B cell (primary cell): Measurements from ENCODE around the gene PPP6R3.

Experiments used
- CTCF ChIP-seq: fragments of 200-600 bp; IDR thresholded peaks from one replicate; pipeline ENCODE4 v1.8.0; 2022; ENCODE audit warnings: antibody characterized with exemption, mild to moderate bottlenecking
- EZH2 ChIP-seq: IDR thresholded peaks from 2 replicates; pipeline ENCODE4 v1.6.1; 2012; ENCODE audit warnings: borderline replicate concordance, low read depth, mild to moderate bottlenecking, moderate library complexity, low read length; ENCODE audit not compliant: insufficient read depth, poor library complexity, severe bottlenecking

DNA sequence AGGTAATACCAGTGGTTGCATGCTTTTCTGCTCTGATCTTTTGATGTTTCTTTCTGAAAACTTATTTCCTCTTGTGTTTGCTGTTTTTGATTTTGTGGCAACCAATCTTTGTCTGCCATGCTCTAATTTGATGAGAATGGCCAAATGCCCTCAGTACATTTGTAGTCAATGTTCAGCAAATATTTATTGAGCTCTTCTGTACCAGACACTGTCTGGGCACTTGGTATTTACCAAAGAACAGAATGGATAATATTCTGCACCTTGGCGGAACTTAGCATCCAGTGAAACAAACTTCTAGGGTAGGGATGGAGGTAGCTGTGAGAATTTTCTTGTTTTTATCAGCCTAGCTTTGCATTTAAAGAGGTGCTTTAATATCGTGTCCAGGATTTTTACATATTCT is 19.6 kb downstream of the PPP6R3 start:
- no peak for TF ChIP-seq CTCF
- TF ChIP-seq EZH2, result no peak
